NCI-H345 (cell line): ENCODE measurements around the gene PLEKHA7.
"Not testable (repeated sequence)": the region's sequence is repeated elsewhere in the genome, so short reads cannot be mapped to it uniquely, and the experiment has no call there.

Experiments used
- DNase-seq: peaks from one replicate; lab custom pipeline; 2025; lab: John Stamatoyannopoulos, UW

PLEKHA7 gene

GRCh38 chr11:16881074-16881709 is 133.0 kb downstream of the PLEKHA7 start:
- DNase-seq = no peak

GRCh38 chr11:16880184-16880801 is 133.9 kb downstream of the PLEKHA7 start:
- no peak for DNase-seq

GRCh38 chr11:16879690-16880089 is 134.5 kb downstream of the PLEKHA7 start:
- DNase-seq = no peak

GRCh38 chr11:16876837-16877236 is 137.4 kb downstream of the PLEKHA7 start:
- no peak for DNase-seq

- DNase-seq = no peak
These were observed 138.0 kb downstream of the PLEKHA7 start for GRCh38 chr11:16876053-16876752.

GRCh38 chr11:16874275-16874975 is 139.8 kb downstream of the PLEKHA7 start:
- DNase-seq = no peak

- no peak for DNase-seq
These were observed 140.9 kb downstream of the PLEKHA7 start for GRCh38 chr11:16873289-16873688.

- no peak for DNase-seq
These were observed 142.8 kb downstream of the PLEKHA7 start for GRCh38 chr11:16871368-16871767.

- DNase-seq = no peak
These were observed 147.1 kb downstream of the PLEKHA7 start for GRCh38 chr11:16867097-16867496.

- not testable (repeated sequence) for DNase-seq
These were observed 149.8 kb downstream of the PLEKHA7 start for GRCh38 chr11:16864428-16864827.

- no peak for DNase-seq
These were observed 150.8 kb downstream of the PLEKHA7 start for GRCh38 chr11:16863389-16863788.

- DNase-seq = no peak
These were observed 151.5 kb downstream of the PLEKHA7 start for GRCh38 chr11:16862726-16863125.

- DNase-seq = no peak
These were observed 152.4 kb downstream of the PLEKHA7 start for GRCh38 chr11:16861862-16862261.

- no peak for DNase-seq
These were observed 153.6 kb downstream of the PLEKHA7 start for GRCh38 chr11:16860617-16861016.

- DNase-seq = peak; percentile 62
These were observed 154.6 kb downstream of the PLEKHA7 start for GRCh38 chr11:16859651-16860050.

GRCh38 chr11:16857186-16857585 is 157.0 kb downstream of the PLEKHA7 start:
- DNase-seq = no peak

GRCh38 chr11:16856022-16856471 is 158.2 kb downstream of the PLEKHA7 start:
- no peak for DNase-seq

GRCh38 chr11:16854979-16855378 is 159.2 kb downstream of the PLEKHA7 start:
- no peak for DNase-seq

GRCh38 chr11:16853859-16854258 is 160.4 kb downstream of the PLEKHA7 start:
- DNase-seq = no peak

GRCh38 chr11:16853266-16853665 is 160.9 kb downstream of the PLEKHA7 start:
- DNase-seq = no peak

- DNase-seq = no peak
These were observed 167.9 kb downstream of the PLEKHA7 start for GRCh38 chr11:16846305-16846704.

- no peak for DNase-seq
These were observed 169.9 kb downstream of the PLEKHA7 start for GRCh38 chr11:16844268-16844771.
